ENCODE data around the gene SLC37A1. TPM values are rescaled to one million over a fixed set of nuclear protein-coding genes. Genes with fewer than 3 reads are reported as not detected.

SLC37A1 gene
- total and polyA plus RNA-seq, 9 of the 15 experiments (the other 6 are each of a cell fraction or from before 2014, with no cell fraction given): 0.06 to 3.4 (median 0.40) TPM

DNA sequence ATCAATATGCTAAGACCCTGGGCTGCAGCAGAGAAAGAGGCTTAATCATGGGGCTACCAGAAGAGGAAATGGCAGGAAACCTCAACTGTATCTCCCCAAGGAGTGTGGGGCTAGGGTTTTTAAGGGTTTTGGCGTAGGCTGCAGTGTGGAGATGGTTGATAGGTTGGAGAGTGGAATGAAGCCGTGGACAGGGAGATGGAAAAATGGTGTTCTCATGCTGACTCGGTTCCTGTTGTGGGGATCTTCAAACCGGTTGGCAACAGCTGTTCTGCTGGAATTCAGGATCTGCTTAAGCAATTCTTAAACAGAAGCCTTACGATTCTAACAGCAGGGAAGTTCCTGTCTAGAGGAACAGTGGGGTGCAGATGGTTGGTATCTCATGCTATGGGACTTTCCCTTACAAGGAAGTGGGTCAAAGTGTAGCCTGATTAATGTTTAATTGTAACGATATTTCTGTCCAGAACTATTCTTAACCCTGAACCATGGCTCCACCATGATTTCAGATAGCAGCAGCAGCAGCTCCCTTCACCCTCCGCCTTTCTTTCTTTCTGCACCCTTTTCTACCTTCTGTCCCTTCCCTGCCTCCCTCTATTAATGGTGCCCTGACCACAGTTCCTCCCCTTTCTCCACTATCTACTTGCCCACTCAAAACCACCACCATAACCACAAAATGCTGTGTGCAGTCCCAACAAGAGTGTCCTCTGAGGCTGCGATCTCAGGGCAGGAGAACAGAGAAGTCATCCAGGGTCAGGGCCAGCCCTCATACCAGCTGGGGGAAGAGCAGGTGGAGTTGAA lies 48.4 kb upstream of the SLC37A1 start (continued):
- TF ChIP-seq, protein P1, sequence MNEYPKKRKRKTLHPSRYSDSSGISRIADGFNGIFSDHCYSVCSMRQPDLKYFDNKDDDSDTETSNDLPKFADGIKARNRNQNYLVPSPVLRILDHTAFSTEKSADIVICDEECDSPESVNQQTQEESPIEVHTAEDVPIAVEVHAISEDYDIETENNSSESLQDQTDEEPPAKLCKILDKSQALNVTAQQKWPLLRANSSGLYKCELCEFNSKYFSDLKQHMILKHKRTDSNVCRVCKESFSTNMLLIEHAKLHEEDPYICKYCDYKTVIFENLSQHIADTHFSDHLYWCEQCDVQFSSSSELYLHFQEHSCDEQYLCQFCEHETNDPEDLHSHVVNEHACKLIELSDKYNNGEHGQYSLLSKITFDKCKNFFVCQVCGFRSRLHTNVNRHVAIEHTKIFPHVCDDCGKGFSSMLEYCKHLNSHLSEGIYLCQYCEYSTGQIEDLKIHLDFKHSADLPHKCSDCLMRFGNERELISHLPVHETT (CRISPR knock-in tag; conservative IDR thresholded peaks at IDR 0.05 in 1 of 2, IDR thresholded peaks at IDR 0.05 in 1 of 2): peak in 1 of 2 experiments; percentile 62; a peak in 1 of 4 replicates
- TF ChIP-seq ATF7 (IDR thresholded peaks at IDR 0.05) (0 out of 2 replicates have a peak, but pooled peaks have one; percentile 17), KDM1A (IDR thresholded peaks at IDR 0.05) (peak; percentile 24 to 60; a peak in 3 of 4 replicates), ARID1B (IDR thresholded peaks at IDR 0.05) (peak; percentile 81), DACH1 (IDR thresholded peaks at IDR 0.05; ENCODE audit: partially characterized antibody) (peak; percentile 44), NFIC (IDR thresholded peaks at IDR 0.05) (peak; percentile 31; the same call in 1 of the 2 replicates), ERF (CRISPR knock-in tag; IDR thresholded peaks at IDR 0.05) (no peak), SMAD4 (CRISPR knock-in tag; conservative IDR thresholded peaks at IDR 0.05) (peak; percentile 58), ZNF184 (CRISPR knock-in tag; IDR thresholded peaks at IDR 0.05) (no peak), MCM7 (IDR thresholded peaks at IDR 0.05) (no peak), RBM39 (optimal IDR thresholded peaks at IDR 0.05; ENCODE audit: low read depth, low read length) (no peak), TSC22D4 (tag; IDR thresholded peaks at IDR 0.05) (no peak), SNRNP70 (optimal IDR thresholded peaks at IDR 0.05; ENCODE audit: low read depth, low read length) (no peak), ZNF3 (CRISPR knock-in tag; IDR thresholded peaks at IDR 0.05) (no peak), EP300 (IDR thresholded peaks at IDR 0.05; ENCODE audit: low read length) (peak; percentile 42; the same call in 1 of the 2 replicates), POU5F1 (IDR thresholded peaks at IDR 0.05; ENCODE audit: borderline replicate concordance, low read depth, low read length, partially characterized antibody) (no peak), SMARCE1 (IDR thresholded peaks at IDR 0.05) (peak; percentile 56; the same call in 1 of the 2 replicates)
- TF ChIP-seq, protein P2, sequence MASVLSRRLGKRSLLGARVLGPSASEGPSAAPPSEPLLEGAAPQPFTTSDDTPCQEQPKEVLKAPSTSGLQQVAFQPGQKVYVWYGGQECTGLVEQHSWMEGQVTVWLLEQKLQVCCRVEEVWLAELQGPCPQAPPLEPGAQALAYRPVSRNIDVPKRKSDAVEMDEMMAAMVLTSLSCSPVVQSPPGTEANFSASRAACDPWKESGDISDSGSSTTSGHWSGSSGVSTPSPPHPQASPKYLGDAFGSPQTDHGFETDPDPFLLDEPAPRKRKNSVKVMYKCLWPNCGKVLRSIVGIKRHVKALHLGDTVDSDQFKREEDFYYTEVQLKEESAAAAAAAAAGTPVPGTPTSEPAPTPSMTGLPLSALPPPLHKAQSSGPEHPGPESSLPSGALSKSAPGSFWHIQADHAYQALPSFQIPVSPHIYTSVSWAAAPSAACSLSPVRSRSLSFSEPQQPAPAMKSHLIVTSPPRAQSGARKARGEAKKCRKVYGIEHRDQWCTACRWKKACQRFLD (CRISPR knock-in tag; IDR thresholded peaks at IDR 0.05): peak; percentile 79
- TF ChIP-seq, protein P3, sequence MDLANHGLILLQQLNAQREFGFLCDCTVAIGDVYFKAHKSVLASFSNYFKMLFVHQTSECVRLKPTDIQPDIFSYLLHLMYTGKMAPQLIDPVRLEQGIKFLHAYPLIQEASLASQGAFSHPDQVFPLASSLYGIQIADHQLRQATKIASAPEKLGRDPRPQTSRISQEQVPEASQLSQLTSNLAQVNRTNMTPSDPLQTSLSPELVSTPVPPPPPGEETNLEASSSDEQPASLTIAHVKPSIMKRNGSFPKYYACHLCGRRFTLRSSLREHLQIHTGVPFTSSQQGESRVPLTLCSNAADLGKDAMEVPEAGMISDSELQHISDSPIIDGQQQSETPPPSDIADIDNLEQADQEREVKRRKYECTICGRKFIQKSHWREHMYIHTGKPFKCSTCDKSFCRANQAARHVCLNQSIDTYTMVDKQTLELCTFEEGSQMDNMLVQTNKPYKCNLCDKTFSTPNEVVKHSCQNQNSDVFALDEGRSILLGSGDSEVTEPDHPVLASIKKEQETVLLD (IDR thresholded peaks at IDR 0.05): no peak
- TF ChIP-seq, protein P4, sequence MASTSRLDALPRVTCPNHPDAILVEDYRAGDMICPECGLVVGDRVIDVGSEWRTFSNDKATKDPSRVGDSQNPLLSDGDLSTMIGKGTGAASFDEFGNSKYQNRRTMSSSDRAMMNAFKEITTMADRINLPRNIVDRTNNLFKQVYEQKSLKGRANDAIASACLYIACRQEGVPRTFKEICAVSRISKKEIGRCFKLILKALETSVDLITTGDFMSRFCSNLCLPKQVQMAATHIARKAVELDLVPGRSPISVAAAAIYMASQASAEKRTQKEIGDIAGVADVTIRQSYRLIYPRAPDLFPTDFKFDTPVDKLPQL (IDR thresholded peaks at IDR 0.05; ENCODE audit: extremely low read depth, insufficient read length): no peak
- TF ChIP-seq, protein P5, sequence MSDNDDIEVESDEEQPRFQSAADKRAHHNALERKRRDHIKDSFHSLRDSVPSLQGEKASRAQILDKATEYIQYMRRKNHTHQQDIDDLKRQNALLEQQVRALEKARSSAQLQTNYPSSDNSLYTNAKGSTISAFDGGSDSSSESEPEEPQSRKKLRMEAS (CRISPR knock-in tag; IDR thresholded peaks at IDR 0.05): 0 out of 2 replicates have a peak, but pooled peaks have one; percentile 28
- TF ChIP-seq, protein P6, sequence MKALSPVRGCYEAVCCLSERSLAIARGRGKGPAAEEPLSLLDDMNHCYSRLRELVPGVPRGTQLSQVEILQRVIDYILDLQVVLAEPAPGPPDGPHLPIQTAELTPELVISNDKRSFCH (CRISPR knock-in tag; IDR thresholded peaks at IDR 0.05): no peak
- TF ChIP-seq, protein P6 (tag; IDR thresholded peaks at IDR 0.05): peak; percentile 83

All from K562 (cell line).